HepG2 (cell line): ENCODE measurements around the gene HNRNPF. TPM values are rescaled to one million over a fixed set of nuclear protein-coding genes. Genes with fewer than 3 reads are reported as not detected.

Experiments
- AFF4 ChIP-seq: sonication (generic); formaldehyde crosslinking; IDR thresholded peaks from 2 replicates; pipeline ENCODE4 v1.4.0; 2020; ENCODE audit warnings: missing genetic modification reagents
- KLF9 ChIP-seq: IDR thresholded peaks from 2 replicates; pipeline ENCODE4 v1.6.1; 2016; ENCODE audit warnings: low read depth
- MAFK ChIP-seq, 2 experiments: IDR thresholded peaks in 1 of 2; conservative IDR thresholded peaks in 1 of 2; 2 replicates each; pipeline ENCODE4 v1.6.1; 2011; ENCODE audit warnings: improper control_type of control experiment in 2 of 2, low read length in 2 of 2
- NONO ChIP-seq, 2 experiments: fragments of 450-650 bp in 1 of 2; sonication (generic) in 1 of 2; formaldehyde crosslinking in 1 of 2; IDR thresholded peaks in 1 of 2; conservative IDR thresholded peaks in 1 of 2; 2 replicates each; pipeline versions ENCODE4 v1.6.1 to v1.8.0; 2017 to 2022; ENCODE audit warnings: mild to moderate bottlenecking in 1 of 2, missing genetic modification reagents in 1 of 2, moderate library complexity in 1 of 2
- PHB2 ChIP-seq: fragments of 450-650 bp; IDR thresholded peaks from 2 replicates; pipeline ENCODE4 v1.6.1; 2018; ENCODE audit not compliant: partially characterized antibody
- PHF21A ChIP-seq: sonication (generic); formaldehyde crosslinking; IDR thresholded peaks from 2 replicates; pipeline ENCODE4 v1.5.0; 2020; ENCODE audit warnings: mild to moderate bottlenecking, missing genetic modification reagents
- PRDM15 ChIP-seq: sonication (generic); formaldehyde crosslinking; IDR thresholded peaks from 2 replicates; pipeline ENCODE4 v1.4.0; 2020; ENCODE audit warnings: missing genetic modification reagents
- ZBTB2 ChIP-seq: sonication (generic); formaldehyde crosslinking; IDR thresholded peaks from 2 replicates; pipeline ENCODE4 v1.8.0; 2022; ENCODE audit warnings: low read depth, missing genetic modification reagents
- ZBTB49 ChIP-seq: sonication (generic); formaldehyde crosslinking; IDR thresholded peaks from 2 replicates; pipeline ENCODE4 v1.4.0; 2020; ENCODE audit warnings: missing genetic modification reagents, borderline replicate concordance
- ZKSCAN5 ChIP-seq: sonication (generic); formaldehyde crosslinking; IDR thresholded peaks from 2 replicates; pipeline ENCODE4 v1.5.1; 2020; ENCODE audit warnings: mild to moderate bottlenecking, missing genetic modification reagents
- ZNF180 ChIP-seq: sonication (generic); formaldehyde crosslinking; IDR thresholded peaks from 2 replicates; pipeline ENCODE4 v1.4.0; 2020; ENCODE audit warnings: low read depth, missing genetic modification reagents, borderline replicate concordance
- ZNF446 ChIP-seq: sonication (generic); formaldehyde crosslinking; IDR thresholded peaks from 2 replicates; pipeline ENCODE4 v1.5.0; 2020; ENCODE audit warnings: mild to moderate bottlenecking, missing genetic modification reagents
- ZNF780A ChIP-seq: sonication (generic); formaldehyde crosslinking; IDR thresholded peaks from 2 replicates; pipeline ENCODE4 v1.8.0; 2022; ENCODE audit warnings: mild to moderate bottlenecking, missing genetic modification reagents, moderate library complexity
- polyA plus RNA-seq, 8 experiments: library from polyadenylated mRNA; depleted of rRNA in 3 of 8; stranded (reverse) in 7 of 8; unstranded in 1 of 8; fragments of >200 nt; fragmentation: Illumina TruSeq in 4 of 8; extraction: Trizol in 4 of 8; gene quantifications; 2 replicates each; pipeline versions ENCODE4 v1.2.1 to v1.2.3, GENCODE V29; 2011 to 2016; ENCODE audit warnings: low read depth in 4 of 8, missing spikeins in 1 of 8, mixed read lengths in 1 of 8; ENCODE audit not compliant: insufficient read depth in 1 of 8
- total RNA-seq, 5 experiments: library from RNA; depleted of rRNA; stranded (reverse); fragments of >200 nt; fragmentation: Illumina TruSeq; extraction: Trizol; gene quantifications; 2 replicates each; pipeline ENCODE4 v1.2.3, GENCODE V29; 2016; ENCODE audit warnings: low read depth in 1 of 5
- TF ChIP-seq, protein P1 (sequence below): sonication (generic); formaldehyde crosslinking; IDR thresholded peaks from 2 replicates; pipeline ENCODE4 v1.4.0; 2020; ENCODE audit warnings: missing genetic modification reagents, borderline replicate concordance

HNRNPF gene
- total and polyA plus RNA-seq, 2 of the 13 experiments (the other 11 are each of a cell fraction or from before 2014, with no cell fraction given) = 166 to 308 TPM

DNA sequence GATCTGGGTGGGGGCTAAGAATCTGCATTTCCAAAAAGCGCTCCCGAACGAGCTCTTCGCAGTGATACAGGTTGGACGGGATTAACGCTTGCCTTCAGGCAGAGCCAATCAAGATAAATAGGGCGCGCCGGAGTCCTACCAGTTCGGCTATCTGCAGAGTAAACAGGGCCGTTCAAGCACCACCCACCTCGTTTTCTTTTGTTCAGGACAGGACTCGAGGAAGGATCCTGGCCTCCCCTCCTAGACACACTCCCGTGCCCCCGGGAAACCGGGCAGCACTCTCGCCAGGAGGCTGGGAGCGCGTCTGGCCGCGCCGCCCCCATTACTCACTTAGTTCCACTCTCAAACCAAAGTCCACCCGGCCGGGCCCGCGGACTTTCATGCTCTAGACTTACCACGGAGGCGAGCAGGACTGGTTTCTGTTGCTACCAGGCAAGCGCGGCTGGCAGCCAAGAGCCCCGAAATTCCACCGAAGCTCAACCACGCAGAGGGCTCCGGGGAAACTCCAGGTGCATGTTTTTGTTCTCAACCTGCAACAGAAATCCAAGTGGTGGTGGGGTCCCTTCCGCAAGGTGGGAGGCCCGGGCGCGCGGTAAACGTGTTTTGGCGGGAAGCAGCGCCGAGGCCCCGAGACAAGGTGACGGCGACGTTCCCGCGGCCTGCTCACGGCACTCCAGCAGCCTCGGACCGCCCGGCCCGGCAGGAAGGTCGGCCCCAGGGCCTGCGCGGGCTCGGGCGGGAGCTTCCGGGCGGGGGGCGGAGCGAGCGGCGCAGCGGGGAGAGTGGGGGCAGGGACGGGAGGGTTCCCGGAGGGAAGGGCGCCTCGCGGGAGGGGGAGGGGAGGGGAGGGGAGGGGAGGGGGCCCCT lies 12.7 kb downstream of the HNRNPF start (continued):
- no peak for TF ChIP-seq KLF9
- TF ChIP-seq ZNF780A (CRISPR knock-in tag) = no peak
- TF ChIP-seq ZNF180 (CRISPR knock-in tag) = no peak
- TF ChIP-seq MAFK (conservative IDR thresholded peaks at IDR 0.05 in 1 of 2, IDR thresholded peaks at IDR 0.05 in 1 of 2; ENCODE audit: low read length in 2 of 2) = no peak
- no peak for TF ChIP-seq NONO (IDR thresholded peaks at IDR 0.05)
- no peak; the same call in 1 of the 2 replicates for TF ChIP-seq NONO (CRISPR knock-in tag; conservative IDR thresholded peaks at IDR 0.05)
- peak; percentile 77; the same call in 1 of the 2 replicates for TF ChIP-seq AFF4
- peak; percentile 37; the same call in 1 of the 2 replicates for TF ChIP-seq PRDM15 (CRISPR knock-in tag)
- TF ChIP-seq ZBTB2 (CRISPR knock-in tag) = no peak
- TF ChIP-seq PHF21A (CRISPR knock-in tag) = peak; percentile 31
- TF ChIP-seq PHB2 = no peak
- TF ChIP-seq ZKSCAN5 (CRISPR knock-in tag) = no peak
- TF ChIP-seq ZNF446 = no peak
- TF ChIP-seq, protein P1, sequence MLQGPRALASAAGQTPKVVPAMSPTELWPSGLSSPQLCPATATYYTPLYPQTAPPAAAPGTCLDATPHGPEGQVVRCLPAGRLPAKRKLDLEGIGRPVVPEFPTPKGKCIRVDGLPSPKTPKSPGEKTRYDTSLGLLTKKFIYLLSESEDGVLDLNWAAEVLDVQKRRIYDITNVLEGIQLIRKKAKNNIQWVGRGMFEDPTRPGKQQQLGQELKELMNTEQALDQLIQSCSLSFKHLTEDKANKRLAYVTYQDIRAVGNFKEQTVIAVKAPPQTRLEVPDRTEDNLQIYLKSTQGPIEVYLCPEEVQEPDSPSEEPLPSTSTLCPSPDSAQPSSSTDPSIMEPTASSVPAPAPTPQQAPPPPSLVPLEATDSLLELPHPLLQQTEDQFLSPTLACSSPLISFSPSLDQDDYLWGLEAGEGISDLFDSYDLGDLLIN = peak; percentile 45; the same call in 1 of the 2 replicates
- no peak for TF ChIP-seq ZBTB49
